CD4-positive, alpha-beta T cell treated with Interleukin-4 for 4 hours (primary cell): ENCODE data around the gene CDC23.
"Not testable (repeated sequence)": the region's sequence is repeated elsewhere in the genome, so short reads cannot be mapped to it uniquely, and the experiment has no call there.

Experiments used
- DNase-seq: peaks from one replicate; pipeline ENCODE4 v3.0.0-alpha.2; 2020

The CDC23 gene, protein sequence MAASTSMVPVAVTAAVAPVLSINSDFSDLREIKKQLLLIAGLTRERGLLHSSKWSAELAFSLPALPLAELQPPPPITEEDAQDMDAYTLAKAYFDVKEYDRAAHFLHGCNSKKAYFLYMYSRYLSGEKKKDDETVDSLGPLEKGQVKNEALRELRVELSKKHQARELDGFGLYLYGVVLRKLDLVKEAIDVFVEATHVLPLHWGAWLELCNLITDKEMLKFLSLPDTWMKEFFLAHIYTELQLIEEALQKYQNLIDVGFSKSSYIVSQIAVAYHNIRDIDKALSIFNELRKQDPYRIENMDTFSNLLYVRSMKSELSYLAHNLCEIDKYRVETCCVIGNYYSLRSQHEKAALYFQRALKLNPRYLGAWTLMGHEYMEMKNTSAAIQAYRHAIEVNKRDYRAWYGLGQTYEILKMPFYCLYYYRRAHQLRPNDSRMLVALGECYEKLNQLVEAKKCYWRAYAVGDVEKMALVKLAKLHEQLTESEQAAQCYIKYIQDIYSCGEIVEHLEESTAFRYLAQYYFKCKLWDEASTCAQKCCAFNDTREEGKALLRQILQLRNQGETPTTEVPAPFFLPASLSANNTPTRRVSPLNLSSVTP

DNA sequence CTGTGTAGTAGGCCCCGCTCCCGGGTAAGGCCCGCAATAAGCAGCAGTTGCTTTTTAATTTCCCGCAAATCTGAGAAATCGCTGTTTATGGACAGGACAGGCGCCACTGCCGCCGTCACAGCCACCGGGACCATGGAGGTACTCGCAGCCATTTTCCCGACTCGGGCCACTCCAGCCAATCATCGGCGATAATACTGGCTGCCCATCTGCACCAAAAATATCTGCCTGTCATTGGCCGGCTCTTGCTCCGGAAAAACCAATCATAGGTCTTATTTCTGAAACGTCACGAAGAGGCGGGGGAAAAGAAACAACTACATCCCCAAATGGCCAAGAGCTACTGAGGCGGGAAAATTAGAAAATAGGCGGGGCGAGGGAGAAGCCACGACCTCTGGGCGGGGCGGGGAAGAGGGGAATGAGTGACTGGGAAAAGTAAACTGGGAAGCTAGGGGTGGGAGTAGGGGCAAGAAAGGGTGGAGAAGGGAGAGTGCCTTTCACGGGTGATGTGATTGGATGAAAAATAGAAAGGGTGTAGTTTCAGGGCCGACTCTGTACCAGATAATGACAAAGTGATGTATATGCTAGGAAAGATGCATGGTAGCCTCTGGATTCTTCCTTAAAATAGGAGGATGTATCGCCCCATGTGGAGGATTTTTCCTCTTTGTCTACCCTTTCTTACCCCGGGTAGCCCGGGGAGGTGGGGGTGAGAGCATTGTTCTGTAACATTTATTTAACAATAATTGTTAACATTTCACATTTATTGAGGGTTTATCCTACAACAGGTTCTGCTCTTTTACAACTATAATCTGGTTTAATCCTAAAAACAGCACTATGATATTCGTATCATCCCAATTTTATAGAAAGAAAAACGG is at the start of gene CDC23:
CDC23 (minus strand) TSS at position 163 of the 869 bp plus-strand sequence; CDS start at position 152, 11 bp downstream.
- DNase-seq = peak; percentile 96

DNA sequence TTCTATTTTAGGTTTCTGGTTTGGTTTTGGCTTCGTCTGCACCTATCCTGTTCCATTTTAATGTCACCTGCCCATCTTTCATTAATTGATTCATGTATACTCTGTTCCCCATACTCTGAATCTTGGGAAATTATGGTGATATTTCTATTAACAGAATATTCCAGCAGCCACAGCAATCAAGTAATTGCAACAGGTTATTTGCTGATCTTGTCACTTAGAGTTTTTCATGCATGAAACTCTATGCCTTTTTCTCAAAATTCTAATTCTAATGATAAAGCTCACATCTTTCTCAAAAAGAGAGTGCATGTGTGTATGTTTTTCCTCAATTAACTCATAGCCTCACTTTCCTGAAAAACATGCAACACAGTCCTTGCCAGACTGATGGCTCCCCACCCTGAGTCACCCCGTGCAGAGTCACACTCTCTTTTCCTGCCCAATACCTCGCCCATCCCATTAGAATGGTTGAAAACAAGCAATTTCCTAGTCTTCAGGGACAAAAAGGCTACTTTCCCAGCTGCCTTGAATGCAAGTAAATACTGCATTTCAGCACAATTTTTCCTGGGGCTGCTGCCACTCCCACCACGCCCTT is 45.7 kb upstream of the CDC23 start:
- no peak for DNase-seq

DNA sequence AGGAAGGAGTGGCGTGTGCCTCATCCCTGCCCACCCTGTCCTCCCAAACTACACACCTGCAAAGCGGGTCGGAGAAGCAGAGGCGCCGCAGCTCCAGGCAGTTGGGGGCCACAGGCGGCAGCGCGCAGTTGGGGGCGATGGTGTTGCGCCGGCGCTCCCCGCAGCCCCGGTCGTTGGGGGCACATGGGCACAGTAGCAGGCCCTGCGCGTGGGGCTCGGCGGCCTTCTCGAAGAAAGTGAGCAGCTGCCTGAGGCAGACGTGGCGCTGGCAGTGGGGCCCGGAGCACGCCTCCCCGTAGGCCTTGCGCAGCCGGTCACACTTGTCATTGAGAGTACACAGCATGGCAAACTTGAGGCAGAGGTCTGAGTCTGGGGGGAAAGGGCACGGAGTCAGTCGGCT is 44.5 kb upstream of the CDC23 start:
- DNase-seq = no peak

DNA sequence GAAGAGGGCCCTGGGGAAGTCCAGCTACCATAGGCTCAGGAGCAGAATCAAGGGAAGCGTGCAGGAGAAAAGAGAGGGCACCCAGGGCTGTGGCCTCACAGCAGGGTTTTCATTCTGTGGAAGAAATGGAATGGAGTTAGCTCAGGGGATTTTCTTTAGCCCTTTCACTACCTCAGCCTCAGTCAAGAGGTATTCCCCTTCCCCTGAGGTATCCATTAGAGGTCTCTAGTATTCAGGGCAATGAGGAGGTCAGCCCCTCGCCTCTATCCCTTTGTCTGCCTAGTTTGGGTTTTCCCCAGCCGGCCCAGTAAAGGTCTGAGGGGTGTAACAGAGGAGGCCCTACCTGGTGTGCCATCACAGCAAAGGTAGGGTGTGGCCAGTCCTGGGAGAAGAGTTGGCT is 39.8 kb upstream of the CDC23 start:
- DNase-seq = no peak

DNA sequence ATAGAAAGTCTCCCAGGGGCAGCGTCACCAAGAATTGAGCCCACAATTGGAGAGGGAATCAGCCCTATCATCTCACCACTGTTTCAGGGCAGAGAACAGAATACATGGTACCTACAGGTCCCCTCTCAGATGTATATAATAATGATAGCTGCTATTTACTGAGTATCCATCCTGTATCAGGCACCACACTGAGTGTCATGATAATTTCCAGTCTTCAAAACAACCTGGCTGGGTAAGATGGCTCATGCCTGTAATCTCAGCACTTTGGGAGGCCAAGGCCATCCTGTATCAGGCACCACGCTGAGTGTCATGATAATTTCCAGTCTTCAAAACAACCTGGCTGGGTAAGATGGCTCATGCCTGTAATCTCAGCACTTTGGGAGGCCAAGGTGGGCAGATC is 34.7 kb upstream of the CDC23 start:
- not testable (repeated sequence) for DNase-seq

DNA sequence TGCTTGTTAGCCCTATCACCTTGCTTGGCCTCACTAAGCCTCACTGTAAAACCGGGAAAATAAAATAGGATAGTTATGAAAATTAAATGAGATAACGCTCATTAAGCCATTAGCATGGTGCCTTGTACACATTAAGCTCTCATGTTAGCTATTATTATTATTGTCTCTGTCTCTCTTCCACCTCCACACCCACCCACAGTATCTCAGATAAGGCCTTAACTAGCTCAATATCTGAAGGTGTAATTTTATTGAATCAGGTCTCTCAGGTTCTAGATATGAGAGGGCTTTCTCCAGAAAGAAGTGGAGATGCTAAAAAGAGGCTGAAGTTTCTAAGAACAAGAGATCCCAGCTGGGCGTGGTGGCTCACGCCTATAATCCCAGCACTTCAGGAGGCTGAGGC is 33.7 kb upstream of the CDC23 start:
- DNase-seq = no peak

DNA sequence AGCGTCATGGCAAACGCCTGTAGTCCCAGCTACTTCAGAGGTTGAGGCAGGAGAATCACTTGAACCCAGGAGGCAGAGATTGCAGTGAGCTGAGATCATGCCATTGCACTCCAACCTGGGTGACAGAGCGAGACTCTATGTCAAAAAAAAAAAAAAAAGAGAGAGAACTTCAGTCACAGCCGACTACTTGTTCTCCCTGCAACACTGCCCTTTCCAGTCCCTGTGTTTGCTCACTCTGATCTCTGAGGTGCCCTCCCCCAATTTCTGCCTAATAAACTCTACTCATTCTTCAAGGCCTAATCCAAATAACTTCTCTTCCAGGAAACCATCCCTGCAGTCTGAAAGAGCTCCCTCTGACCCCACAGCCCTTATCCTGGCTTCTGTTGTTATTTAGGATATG is 33.2 kb upstream of the CDC23 start:
- no peak for DNase-seq

DNA sequence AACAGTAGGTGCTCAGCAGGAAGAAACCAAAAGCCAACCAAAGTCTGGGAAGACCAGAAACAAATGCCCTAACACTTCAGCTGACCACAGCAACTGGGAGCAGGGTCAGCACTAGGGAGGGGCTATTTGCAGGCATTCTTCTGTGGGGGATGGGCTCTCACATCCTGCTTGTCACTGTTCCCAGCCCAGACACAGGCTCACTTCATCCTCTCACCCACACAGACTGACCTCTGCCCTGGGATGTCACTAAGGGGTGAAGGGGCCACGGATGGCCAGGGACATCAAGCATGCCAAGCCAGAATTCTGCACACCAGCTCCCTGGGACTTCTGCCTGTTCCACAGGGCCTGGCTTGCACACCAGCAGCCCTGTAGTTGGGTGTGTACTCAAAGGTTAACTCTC is 32.6 kb upstream of the CDC23 start:
- DNase-seq = no peak

DNA sequence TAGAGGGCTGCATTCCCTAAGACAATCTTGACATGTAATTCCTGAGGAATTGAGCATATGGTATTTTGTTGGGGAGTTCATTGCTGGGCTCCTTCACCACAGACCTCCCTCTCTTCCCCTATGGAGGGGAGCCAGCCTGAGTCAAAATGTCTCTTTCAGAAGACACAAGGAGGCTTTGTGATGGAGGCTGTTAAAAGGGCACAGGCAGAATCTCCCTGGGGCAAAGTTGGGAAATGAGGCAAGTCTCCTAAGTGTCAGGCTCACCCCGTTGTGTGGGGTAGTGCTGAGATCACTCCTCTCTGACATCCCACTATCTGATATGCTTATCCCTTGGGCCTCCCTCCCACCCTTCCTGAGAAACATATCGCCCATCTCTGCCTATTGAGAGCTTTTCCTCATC is 30.7 kb upstream of the CDC23 start:
- no peak for DNase-seq

DNA sequence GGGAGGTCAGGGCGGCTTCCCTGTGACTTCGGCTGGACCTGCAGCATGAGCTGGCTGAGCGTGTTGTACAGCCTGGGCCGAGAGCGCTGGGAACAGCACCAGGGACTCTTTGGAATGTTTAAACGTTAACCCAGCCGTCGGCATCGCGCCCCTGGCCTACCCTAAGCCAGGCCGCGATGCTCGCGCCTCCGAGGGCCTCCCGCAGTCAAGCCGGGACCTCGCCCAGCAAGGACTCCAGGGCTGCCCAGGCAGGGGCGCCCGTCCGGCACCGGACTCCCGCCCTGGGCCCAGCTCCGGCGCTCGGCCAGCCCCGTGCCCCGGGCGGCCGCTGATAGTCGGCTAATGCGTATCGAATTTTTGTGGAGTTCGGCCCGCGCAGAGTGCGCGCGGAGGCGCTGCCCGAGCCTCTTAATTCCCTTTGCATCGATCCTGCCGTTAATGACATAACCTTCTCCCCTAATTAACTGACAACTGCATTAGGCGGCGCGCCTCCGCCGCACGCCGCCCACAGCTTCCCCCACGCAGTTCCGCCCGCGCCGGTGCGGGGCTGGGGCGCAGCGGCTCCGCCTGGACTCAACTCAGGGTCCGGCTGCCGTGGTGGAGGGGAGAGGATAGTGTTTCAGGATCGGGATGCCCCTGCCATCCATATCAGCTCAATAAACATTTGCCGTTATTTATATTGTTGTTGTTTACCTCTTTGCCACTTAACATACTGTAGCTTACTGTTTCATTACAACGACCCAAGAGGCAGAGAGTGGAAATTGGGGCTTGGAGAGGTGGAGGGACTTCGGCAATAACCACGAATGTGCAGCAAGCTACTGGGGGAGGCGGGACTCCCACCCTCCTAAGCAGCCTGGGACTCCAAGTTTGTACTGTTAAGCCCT is 28.8 kb upstream of the CDC23 start:
- no peak for DNase-seq

DNA sequence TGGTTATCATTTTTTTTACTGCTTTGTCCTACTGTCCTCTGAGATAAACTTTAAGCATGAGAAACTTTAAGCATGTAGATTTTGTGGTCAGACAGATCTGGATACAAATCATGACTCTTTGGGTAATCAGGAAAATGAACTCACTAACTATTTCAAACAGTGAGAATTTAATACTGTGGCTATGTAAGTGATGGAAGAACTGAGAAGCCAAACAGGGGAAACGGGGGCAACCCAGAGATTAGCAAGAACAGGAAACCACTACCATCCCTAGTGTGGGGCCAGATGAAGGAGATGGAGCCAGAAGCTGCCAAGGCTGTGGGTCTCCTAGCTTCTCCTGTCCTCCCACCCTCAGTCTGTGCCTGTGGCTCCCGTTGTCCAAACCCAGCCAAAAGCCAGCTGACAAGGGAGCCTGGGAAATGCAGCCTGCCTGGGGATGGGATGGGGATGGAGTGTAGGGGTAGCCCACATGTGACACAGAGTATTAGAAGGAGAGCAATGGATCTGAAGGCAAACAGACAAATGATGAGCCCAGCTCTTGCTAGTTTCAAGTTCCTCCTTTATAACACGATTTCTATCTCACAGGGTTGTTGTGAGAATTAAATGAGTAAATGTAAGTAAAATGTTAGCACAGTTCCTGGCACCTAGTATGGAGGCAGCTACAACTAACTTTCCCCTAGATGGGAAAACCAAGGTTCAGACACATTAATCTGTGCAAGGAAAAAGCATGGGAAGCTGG is 27.7 kb upstream of the CDC23 start:
- DNase-seq = no peak

DNA sequence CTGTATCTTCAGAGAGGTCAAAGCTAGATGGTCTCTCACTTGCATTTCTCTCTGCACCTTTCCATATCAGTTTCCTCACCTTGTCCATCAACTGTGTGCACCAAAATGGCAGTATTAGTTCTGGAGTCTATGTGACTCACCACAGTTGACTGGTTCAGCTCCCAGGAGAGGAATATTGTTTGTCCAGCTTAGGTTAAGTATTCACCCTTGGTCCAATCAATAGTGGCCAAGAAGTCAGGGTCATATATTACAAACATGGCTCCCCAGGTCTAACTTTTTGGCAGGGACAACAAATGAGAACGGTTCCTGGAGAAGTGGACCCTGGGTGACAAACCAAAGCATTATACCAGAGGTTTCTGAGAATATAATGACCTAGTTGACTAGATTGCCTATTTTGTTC is 24.9 kb upstream of the CDC23 start:
- no peak for DNase-seq

DNA sequence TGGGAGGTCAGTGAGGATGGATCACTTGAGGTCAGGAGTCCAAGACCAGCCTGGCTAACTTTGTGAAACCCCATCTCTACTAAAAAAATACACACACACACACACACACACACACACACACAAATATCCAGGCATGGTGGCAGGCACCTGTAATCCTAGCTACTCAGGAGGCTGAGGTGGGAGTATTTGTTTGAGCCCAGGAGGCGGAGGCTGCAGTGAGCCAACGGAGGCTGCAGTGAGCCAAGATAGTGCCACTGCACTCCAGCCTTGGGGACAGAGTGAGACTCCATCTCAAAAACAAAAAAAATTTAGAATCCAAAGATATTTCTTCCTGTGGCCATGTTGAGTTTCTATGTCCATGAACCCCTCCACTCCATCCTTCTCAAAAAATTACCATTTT is 21.5 kb upstream of the CDC23 start:
- no peak for DNase-seq

DNA sequence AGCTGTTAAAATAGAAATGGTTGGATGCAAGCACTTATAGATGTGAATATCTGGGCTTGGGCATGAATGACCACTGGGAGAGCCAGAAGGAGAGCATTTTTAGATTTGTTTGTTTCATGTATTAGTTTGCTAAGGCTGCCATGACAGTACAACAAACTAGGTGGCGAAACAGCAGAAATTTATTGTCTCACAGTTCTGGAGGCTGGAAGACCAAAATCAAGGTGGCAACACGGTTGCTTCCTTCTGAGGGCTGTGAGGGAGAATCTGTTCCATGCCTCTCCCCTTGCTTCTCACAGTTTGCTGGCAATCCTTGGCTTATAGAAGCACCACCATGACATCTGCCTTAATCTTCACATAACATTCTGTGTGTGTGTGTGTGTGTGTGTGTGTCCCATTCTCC is 20.2 kb upstream of the CDC23 start:
- DNase-seq = no peak

DNA sequence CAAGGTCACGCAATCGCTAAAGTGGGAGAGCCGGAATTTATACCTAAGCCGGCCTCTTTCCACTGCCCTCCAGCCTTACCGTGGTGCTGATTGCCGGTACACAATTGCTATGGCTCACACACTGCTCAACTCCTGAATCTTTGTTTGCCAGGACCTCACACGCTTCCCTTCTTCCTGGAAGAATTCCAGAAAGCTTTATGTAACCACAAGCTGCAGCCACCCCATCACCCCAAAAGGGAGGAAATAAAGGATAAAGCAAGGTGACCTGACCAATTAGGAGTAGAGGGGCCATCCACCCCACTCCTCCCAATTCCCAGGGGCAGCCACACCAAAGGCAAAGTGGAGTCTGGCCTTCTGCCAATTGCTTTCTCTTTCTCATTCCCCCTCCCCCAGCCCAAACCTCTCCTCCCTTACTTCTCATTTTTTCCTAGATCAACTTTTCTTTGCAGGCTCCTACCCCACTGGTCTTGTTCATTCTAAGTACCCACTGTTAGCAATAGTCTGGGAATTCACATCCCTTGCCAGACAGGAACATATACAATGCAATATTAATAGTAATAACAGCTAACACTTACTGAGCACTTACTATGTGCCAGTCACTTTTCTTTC is 18.0 kb upstream of the CDC23 start:
- DNase-seq = no peak

DNA sequence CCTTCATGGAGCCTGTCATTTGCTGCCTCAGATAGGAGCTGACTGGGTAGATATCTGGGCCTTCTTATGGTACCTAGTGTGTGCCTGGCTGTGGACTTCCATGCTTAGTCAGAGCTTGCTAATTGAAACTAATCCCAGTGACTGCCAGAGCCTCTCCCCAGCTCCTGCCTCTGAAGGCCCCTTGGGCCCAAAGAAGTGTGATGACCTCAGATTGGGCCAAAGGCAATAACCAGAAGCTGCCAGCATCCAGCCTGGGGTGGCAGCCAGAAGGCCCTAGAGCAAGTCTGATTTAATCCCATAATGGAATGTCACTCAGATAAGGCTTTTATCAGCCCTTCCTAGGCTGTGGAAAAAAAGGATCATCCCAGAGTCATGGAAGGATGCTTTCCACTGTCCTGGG is 17.1 kb upstream of the CDC23 start:
- no peak for DNase-seq

DNA sequence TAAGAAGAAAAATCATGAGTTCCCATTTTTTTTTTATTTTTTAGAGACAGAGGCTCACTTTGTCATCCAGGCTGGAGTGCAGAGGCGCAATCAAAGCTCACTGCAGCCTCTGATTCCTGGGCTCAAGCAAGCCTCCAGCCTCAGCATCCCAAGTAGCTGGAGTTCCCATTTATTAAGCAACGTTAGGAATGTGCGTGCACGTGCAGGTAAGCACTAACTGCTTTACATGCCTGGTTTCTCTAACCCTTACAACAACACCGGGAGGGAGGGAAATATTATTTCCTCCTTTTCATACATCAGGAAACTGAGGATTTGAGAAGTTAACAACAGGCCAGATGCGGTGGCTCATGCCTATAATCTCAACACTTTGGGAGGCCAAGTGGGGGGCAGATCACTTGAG is 16.3 kb upstream of the CDC23 start:
- DNase-seq = no peak

DNA sequence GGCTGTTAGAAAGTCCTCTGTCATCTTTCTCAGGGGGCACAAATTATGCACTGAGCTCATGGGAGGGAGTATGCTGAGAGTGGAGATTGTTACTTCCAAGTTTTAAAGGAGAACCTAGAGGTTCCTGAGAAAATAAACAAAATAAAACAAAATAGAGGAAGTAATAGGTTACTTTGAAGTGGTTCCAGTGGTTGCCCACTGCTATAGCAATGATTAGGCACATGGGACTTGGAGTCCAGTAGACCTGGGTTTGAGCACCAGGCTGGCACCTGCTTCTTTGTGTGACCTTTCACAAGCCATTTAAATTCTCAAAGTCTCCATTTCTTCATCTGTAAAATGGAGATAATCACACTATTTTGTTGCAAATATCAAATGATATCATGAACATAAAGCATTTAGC is 13.8 kb upstream of the CDC23 start:
- DNase-seq = no peak

DNA sequence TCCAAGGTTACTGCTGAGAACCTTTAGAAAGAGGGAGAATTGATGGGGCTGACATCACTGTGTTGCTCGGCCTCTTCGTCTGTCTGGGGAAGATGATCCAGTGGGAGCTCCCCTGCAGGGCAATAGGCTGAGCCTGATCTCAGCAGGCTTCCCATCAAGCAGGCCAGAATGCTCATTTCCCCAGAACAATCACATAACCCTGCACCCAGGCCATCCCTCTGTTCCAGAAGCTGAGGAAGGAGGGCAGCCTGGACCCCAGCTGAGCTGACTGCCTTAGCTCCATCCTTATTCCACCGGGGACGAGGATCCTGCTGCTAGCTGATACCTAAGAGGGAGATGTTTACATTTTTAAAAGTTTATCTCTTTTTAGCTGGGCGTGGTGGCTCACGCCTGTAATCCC is 11.6 kb upstream of the CDC23 start:
- no peak for DNase-seq

DNA sequence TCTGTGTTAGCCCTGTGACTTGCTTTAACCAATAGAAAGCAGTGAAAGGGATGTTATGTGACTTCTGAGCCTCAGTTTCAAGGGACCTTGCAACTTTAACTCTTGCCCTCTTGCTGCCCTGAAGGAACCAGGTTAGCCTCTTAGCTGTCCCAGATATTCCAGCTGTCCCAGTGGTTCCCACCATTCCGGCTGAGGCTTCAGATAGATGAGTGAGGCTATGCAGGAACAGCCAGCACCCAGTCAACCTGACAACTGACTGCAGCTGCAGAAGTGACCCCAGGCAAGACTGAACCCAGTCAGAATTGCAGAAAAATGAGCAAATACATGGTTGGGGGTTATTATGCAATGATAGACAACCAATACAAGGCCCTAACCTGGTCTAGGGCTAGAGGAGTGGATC is 10.4 kb upstream of the CDC23 start:
- DNase-seq = no peak

DNA sequence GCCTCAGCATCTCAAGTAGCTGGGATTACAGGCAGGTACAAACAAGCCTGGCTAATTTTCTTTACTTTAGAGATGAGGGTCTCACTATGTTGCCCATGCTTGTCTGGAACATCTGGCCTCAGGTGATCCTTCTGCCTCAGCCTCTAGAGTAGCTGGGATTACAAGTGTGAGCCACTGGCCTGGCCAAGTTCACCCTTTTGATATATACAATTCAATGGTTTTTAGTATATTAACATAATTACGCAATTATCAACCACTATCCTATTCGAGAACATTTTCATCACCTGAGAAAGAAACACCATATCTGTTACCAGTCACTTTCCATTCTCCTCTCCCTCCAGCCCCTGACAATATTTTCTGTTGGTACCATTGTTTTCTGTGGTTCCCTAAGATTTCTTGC is 3.7 kb upstream of the CDC23 start:
- DNase-seq = no peak
